ENCODE data around the gene SFXN5.

The SFXN5 gene

DNA sequence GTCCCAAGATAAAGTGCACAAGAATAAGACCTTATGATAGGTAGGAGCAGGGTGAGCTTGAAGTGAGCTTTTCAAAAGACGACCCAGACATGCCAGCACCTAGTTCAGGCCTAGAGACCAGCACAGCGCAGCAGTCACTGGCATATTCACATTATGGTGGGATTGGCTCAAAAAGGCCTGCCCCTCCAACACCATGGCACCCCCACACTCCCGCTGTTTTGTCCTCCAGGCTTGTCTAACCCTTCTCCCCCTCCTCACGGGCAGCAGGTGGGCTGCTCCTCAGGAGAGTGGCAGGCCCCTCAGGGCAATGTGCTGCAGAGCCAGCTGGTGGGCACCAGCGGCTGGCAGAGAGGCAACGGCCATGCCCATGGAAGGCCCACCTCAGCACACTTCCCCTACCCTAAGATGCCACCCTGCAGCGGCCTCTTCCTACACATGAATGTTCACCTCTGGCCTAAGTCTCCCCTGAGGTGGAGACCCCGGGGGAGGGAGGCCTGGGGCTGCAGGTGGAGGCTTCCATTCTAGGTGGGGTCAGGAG lies 128.6 kb downstream of the SFXN5 start:
- no peaks in the 10 kb centered on the region for H3K27me3 ChIP-seq
- no peaks in the 10 kb centered on the region for H3K4me1 ChIP-seq
- DNase-seq: no peak
- TF ChIP-seq CTCF (IDR thresholded peaks at IDR 0.05; ENCODE audit: low read depth, low read length): no peak
- no peaks in the 10 kb centered on the region for H3K36me3 ChIP-seq
- H3K9me3 ChIP-seq: no peaks in the 10 kb centered on the region
- H3K4me3 ChIP-seq (ENCODE audit: low read depth, low read length): no peak overlapping the region

DNA sequence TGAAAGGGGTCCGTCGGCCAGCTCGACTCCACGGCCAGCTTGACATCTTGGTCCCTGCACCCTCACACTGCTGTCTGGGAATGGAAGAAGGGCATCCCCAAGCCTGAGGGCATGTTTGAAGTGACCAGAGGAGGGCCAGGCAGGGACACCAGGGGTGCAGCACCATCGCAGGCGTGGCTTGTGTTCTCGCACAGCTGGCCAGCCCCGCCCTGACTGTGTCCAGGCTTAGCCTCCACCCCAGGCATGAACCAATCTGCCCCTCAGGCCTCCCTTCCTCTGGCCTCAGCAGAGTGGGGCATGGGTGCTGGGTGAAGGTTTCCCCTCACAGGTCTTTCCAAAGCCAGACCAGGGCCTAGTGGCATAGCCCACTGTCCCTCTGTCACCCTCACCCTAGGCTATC lies 129.2 kb downstream of the SFXN5 start:
- no peaks in the 10 kb centered on the region for H3K36me3 ChIP-seq
- H3K27me3 ChIP-seq: no peaks in the 10 kb centered on the region
- TF ChIP-seq CTCF (IDR thresholded peaks at IDR 0.05; ENCODE audit: low read depth, low read length): no peak
- no peak overlapping the region for H3K4me3 ChIP-seq (ENCODE audit: low read depth, low read length)
- H3K4me1 ChIP-seq: no peaks in the 10 kb centered on the region
- DNase-seq: no peak
- H3K9me3 ChIP-seq: no peaks in the 10 kb centered on the region

DNA sequence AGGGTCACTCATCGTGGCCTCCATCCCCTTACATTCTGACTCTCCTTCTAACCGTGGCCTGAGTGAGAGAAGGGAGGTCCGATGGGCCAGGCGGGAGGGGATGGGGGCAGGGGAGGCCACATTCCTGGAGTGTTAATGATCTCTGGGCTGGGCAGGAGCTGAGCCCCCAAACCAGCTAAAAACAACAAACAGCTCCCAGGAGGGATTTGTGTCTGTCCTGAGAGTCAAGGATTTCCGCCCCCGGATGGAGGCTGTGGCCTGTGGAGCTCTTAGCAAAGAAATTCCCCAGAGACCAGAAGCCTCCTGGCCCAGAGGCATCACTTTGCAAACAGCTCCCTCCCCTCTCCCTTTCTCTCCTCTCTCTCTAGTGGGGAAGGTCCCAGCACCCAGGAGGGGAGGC lies 130.7 kb downstream of the SFXN5 start:
- Histone ChIP-seq H3K27me3 (no peaks in the 10 kb centered on the region), H3K9me3 (no peaks in the 10 kb centered on the region), H3K4me3 (ENCODE audit: low read depth, low read length) (no peak overlapping the region), H3K4me1 (no peaks in the 10 kb centered on the region), H3K36me3 (no peaks in the 10 kb centered on the region)
- no peak for TF ChIP-seq CTCF (IDR thresholded peaks at IDR 0.05; ENCODE audit: low read depth, low read length)
- DNase-seq: peak; percentile 33

DNA sequence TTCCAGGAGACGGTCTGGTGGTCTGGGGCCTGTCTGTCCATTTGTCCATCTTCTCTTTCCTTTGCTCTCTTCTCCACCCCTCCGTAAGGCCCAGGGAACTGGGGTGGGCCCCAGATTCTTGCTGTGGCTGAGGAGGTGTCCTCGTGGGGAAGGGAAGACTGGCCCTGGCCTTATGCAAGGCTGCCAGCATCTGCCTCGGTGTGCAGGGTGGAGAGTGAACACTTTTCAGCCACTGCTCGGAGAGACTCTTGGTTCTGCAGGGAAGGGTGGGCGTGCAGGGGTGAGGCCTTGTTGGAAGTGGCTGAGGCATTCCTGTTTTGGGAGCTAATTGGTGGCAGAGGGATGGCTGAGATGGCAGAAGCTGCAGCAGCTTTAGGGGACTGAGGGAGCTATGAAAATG lies 131.2 kb downstream of the SFXN5 start:
- Histone ChIP-seq H3K36me3 (no peaks in the 10 kb centered on the region), H3K27me3 (no peaks in the 10 kb centered on the region), H3K4me3 (ENCODE audit: low read depth, low read length) (no peak overlapping the region), H3K4me1 (no peaks in the 10 kb centered on the region), H3K9me3 (no peaks in the 10 kb centered on the region)
- no peak for DNase-seq
- no peak for TF ChIP-seq CTCF (IDR thresholded peaks at IDR 0.05; ENCODE audit: low read depth, low read length)

DNA sequence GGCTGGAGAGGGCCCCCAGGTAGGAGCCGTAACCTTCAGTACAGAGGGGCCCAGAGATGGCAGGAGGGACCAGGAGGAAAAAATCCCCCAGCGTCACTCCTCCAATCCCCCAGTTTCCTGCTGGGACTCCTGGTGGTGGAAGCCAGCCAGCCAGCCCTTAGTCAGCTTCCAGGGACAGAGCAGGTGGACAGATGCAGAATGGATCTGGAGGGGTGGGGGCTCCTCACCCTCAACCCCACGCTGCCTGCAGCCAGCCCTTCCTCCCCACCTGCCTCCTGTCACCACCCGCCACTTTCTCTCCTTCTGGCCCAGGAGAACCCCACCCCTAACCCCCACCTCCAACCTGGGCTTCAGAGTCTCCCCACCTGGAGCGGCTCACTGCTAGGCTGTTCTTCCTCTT lies 133.1 kb downstream of the SFXN5 start:
- no peaks in the 10 kb centered on the region for H3K4me1 ChIP-seq
- no peaks in the 10 kb centered on the region for H3K36me3 ChIP-seq
- H3K4me3 ChIP-seq (ENCODE audit: low read depth, low read length): no peak overlapping the region
- no peaks in the 10 kb centered on the region for H3K27me3 ChIP-seq
- no peaks in the 10 kb centered on the region for H3K9me3 ChIP-seq
- no peak for TF ChIP-seq CTCF (IDR thresholded peaks at IDR 0.05; ENCODE audit: low read depth, low read length)
- no peak for DNase-seq

DNA sequence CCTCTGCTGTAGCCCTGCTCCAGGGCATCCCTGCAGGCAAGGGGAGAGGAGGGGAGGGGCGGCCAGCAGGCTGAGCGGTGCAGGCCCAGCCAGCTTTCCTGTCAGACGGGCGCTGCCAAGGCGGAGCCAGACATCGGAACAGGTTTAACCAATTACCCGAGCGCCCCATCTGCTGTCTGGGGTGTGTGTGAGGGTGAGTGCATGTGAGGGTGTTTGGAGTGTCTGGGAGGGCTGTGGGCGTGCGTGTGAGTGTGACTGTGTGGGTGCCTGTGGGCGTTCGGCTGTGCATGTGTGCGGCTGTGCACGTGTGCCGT lies 134.2 kb downstream of the SFXN5 start:
- no peak for TF ChIP-seq CTCF (IDR thresholded peaks at IDR 0.05; ENCODE audit: low read depth, low read length)
- Histone ChIP-seq H3K36me3 (no peaks in the 10 kb centered on the region), H3K27me3 (no peaks in the 10 kb centered on the region), H3K4me3 (ENCODE audit: low read depth, low read length) (no peak overlapping the region), H3K4me1 (no peaks in the 10 kb centered on the region), H3K9me3 (no peaks in the 10 kb centered on the region)
- DNase-seq: peak; percentile 49

All from BE2C (cell line).